ENCODE data around the gene MYOM3. TPM values are rescaled to one million over a fixed set of nuclear protein-coding genes. Genes with fewer than 3 reads are reported as not detected.

The MYOM3 gene
- total and polyA plus RNA-seq, 2 of the 13 experiments (the other 11 are each of a cell fraction or from before 2014, with no cell fraction given) = 5.8 to 15.3 TPM

GRCh38 chr1:24123611-24124010, 11.7 kb upstream of the MYOM3 start (continued):
- TF ChIP-seq MTA3 (CRISPR knock-in tag; IDR thresholded peaks at IDR 0.05) (no peak), SKI (IDR thresholded peaks at IDR 0.05; ENCODE audit: partially characterized antibody) (no peak), SP2 (CRISPR knock-in tag; IDR thresholded peaks at IDR 0.05) (no peak), HMG20B (CRISPR knock-in tag; conservative IDR thresholded peaks at IDR 0.05) (no peak), ZNF496 (CRISPR knock-in tag; IDR thresholded peaks at IDR 0.05; ENCODE audit: insufficient replicate concordance) (no peak), MTF2 (CRISPR knock-in tag; IDR thresholded peaks at IDR 0.05; ENCODE audit: borderline replicate concordance) (no peak), ZNF784 (CRISPR knock-in tag; IDR thresholded peaks at IDR 0.05; ENCODE audit: borderline replicate concordance) (no peak), MXD4 (CRISPR knock-in tag; IDR thresholded peaks at IDR 0.05) (no peak)
- TF ChIP-seq, protein P1, sequence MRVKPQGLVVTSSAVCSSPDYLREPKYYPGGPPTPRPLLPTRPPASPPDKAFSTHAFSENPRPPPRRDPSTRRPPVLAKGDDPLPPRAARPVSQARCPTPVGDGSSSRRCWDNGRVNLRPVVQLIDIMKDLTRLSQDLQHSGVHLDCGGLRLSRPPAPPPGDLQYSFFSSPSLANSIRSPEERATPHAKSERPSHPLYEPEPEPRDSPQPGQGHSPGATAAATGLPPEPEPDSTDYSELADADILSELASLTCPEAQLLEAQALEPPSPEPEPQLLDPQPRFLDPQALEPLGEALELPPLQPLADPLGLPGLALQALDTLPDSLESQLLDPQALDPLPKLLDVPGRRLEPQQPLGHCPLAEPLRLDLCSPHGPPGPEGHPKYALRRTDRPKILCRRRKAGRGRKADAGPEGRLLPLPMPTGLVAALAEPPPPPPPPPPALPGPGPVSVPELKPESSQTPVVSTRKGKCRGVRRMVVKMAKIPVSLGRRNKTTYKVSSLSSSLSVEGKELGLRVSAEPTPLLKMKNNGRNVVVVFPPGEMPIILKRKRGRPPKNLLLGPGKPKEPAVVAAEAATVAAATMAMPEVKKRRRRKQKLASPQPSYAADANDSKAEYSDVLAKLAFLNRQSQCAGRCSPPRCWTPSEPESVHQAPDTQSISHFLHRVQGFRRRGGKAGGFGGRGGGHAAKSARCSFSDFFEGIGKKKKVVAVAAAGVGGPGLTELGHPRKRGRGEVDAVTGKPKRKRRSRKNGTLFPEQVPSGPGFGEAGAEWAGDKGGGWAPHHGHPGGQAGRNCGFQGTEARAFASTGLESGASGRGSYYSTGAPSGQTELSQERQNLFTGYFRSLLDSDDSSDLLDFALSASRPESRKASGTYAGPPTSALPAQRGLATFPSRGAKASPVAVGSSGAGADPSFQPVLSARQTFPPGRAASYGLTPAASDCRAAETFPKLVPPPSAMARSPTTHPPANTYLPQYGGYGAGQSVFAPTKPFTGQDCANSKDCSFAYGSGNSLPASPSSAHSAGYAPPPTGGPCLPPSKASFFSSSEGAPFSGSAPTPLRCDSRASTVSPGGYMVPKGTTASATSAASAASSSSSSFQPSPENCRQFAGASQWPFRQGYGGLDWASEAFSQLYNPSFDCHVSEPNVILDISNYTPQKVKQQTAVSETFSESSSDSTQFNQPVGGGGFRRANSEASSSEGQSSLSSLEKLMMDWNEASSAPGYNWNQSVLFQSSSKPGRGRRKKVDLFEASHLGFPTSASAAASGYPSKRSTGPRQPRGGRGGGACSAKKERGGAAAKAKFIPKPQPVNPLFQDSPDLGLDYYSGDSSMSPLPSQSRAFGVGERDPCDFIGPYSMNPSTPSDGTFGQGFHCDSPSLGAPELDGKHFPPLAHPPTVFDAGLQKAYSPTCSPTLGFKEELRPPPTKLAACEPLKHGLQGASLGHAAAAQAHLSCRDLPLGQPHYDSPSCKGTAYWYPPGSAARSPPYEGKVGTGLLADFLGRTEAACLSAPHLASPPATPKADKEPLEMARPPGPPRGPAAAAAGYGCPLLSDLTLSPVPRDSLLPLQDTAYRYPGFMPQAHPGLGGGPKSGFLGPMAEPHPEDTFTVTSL (CRISPR knock-in tag; IDR thresholded peaks at IDR 0.05; ENCODE audit: borderline replicate concordance) = no peak

All from HepG2 (cell line).